ENCODE results near the gene AUNIP.
A peak's percentile ranks its signal among the peaks of the same experiment; 100 is the strongest.

The AUNIP gene

DNA sequence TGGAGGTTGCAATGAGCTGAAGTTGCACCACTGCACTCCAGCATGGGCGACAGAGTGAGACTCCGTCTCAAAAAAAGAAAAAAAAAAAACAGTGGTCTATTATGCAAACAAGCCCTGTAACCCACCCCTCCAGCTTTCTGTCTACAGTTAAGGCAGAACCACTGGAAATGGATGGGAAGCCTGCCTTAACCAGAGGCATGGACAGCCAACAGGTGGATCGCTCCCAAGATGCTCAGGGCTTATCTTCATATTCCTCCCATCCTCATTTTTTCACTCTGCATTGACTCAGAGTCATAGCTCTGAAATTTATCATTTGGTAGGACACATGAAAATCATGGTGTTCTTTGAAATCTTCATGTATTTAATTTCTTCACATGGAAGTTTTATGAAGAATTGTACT, 30.8 kb downstream of the AUNIP start:
- no peak for DNase-seq (ENCODE audit: low spot score)

DNA sequence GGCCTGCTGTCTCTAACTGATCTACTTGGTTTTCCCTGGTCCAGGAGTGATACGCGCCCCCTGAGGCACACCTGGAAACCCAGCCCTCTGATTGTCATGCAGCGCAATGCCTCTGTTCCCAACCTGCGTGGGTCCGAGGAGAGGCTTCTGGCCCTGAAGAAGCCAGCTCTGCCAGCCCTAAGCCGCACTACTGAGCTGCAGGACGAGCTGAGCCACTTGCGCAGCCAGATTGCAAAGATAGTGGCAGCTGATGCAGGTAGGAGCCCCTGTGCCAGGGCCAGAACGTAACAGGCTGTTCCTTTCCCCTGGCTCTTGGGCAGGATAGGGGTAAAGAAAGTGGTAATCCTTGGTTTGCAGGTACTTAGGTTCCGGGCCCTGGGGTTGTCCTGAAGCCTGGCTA, 32.7 kb downstream of the AUNIP start:
- no peak for DNase-seq (ENCODE audit: low spot score)

DNA sequence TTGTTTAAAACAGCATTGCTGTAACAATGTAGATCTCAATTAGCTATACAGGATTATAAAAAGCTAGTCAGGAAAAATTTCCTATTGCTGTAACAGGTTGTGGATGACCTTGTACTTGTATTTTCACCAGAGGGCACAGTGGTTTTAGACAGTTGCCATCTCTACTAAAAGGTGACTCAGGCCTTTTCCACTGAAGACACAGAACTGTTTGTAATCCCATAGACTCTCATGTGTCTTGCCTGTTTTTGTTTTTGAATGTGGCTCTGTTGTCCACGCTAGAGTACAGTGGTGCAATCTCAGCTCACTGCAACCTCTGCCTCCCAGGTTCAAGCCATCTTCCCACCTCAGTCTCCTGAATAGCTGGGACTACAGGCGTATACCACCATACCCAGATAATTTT, 33.7 kb downstream of the AUNIP start:
- DNase-seq (ENCODE audit: low spot score) = peak; percentile 70

DNA sequence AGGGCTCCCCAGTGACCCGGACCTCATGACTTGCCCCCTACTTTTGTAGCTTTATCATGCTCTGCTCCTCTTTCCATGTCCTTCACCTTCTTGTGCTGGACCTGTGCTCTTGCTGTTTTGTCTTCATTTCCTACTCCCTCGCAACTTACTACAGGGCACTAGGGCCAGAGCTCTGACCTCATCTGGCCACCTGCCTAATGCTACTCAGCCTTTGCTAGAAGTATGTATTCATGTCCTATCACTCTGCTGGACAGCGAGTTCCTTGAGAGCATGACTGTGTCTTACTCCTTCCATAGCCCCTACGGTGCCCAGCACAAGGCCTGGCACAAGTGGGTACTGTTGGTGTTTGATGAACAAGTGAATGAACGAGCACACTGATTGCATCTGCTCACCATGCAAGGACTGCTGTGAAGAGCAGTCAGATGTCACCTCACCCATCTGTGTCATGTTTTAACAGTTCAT, 37.6 kb downstream of the AUNIP start:
- DNase-seq (ENCODE audit: low spot score) = no peak

DNA sequence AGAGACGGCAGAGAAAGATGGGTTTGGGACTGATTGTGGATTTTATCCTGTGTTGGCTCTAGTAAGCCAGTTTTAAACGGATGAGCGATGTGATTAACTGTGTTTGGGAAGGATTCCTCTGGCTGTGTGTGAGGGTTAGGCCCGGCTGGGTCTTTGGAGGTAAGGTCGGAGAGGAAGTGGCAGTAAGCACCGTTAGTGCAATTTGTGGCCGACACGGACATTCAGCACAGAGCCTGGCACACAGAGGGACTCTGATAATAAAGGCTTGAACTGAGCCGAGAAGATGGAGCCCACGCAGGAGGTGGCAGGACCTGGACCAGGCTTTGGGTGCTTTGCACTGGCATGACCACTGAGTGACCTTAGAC, 38.2 kb downstream of the AUNIP start:
- DNase-seq (ENCODE audit: low spot score) = no peak

DNA sequence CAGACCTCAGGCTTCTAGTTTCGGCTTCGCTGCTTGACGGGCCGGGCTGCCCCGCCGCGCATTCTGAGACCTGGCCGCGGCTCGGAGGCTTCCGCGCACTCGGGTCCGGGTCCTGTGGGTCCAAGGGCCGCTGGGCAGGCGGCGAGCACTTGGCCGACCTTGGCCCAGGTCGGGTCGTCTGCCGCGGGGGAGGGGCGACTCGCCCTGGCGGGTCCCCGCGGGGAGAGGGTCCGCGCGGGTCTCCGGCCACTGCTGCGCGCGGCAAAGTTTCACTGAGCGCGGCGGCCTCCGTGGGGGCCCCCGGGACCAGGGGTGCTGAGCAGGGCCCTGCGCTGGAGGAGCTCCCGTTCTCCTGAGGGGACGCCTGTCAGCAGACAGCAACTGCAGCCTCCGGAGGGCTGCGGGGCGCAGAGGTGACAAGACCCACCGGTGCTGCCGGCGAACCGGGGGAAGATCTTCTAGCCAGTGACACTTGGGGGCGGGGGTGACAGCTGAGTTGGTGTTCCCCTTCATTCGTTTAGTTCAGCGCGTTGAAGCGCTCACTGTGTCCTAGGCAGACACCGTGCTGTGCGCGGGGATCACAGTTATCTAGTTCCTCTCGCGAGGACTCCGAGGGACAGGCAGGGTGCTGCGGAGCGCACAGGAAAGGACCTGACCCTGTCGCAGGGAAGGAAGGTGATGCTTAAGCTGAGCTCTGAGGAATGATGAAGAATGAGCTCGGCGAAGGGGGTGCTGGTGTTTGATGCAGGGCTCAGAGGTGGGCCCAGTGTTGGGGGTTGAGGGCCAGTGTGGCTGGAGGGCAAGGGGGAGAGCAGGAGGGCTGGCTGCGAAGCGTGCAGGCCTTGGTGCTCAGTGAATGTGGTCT, 38.8 kb downstream of the AUNIP start:
- DNase-seq (ENCODE audit: low spot score) = no peak

DNA sequence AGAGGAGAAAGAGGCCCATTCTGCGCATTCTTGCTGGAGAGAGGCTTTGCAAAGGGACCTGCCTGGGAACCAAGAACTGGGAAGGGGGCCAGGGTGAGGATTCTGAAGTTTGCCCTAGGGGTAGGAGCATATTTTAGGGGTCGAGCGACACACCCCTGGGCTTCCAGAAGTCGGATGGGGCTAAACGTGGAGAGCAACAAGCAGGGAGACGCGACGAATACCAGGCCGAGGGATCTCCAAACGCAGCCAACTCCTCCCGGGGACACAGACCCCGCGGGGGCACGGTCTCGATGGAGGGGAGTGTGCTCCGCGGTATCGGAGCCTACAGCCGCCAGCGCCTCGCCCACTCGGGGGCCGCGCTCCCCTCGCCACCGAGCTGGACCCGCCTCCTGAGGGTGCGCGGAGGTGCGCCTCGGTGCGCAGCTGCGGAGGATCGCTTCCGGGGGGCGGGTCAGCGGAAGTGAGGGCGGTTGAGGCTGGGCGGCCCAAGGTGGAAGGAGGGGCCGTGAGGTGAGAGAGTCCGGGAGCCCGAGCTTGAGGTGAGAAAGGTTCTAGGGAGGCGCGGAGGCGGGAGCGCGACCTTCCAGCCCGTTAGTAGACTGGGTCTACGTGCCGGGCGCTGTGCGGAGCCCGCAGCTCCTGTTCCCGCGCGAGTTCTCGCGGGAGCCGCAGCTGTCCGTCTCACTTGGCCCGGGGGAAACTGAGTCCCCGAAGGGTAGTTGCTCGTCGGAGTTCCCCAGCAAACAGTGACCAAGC, 39.6 kb downstream of the AUNIP start, which contains the start of gene MTFR1L:
TSS of gene MTFR1L (plus strand) at position 464 of the 756 bp plus-strand sequence. CDS start 3,151 bp downstream, outside the sequence.
- DNase-seq (ENCODE audit: low spot score) = peak; percentile 74

DNA sequence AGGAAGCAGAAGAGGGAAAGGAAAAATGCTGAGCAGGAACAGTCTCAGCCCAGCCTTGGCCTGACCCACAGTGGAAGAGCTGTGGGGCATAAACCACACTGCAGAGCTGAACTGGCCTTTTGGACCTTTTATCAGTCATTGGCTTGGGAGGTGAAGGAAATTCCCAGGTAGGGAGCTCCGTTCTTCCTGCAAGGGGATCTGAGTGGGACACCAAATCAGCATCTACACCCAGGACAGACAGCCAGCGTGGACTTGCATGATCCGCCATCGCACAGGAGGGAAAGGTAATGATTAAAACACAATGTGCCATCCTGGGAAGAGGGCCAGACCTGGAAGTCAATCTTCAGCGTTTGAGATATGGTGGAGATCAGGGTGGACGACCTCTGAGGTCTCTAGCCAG, 40.7 kb downstream of the AUNIP start:
- DNase-seq (ENCODE audit: low spot score) = no peak

DNA sequence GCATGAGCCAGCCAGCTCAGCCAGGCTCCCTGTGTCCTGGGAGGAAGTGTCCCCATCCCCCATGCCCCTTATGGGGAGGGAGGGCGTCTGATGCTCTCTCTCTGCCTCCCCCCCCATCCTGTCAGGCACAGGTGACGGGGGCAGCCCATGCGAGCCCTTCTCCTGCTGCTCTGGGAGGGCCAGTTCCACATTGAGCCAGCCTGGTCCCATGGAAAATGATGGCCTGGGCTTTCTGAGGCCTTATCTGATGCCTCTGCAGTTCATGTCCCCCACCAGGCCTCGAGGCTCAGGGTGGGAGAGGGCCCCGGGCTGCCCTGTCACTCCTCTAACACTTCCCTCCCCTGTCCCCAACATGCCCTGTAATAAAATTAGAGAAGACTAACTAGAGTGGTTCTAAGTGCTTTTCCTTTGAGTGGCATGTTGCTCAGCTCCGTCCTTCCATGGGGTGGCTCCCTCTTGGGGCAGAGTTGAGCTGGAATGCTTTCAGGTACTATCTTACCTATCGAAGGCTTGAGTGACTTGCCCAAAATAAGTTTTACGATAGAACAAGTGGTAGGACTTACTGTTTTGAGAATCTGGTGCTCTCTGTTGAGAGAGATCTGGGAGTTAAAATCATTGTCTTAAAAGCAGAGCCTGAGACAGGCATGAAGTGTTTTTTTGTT, 41.3 kb downstream of the AUNIP start:
- DNase-seq (ENCODE audit: low spot score) = no peak

DNA sequence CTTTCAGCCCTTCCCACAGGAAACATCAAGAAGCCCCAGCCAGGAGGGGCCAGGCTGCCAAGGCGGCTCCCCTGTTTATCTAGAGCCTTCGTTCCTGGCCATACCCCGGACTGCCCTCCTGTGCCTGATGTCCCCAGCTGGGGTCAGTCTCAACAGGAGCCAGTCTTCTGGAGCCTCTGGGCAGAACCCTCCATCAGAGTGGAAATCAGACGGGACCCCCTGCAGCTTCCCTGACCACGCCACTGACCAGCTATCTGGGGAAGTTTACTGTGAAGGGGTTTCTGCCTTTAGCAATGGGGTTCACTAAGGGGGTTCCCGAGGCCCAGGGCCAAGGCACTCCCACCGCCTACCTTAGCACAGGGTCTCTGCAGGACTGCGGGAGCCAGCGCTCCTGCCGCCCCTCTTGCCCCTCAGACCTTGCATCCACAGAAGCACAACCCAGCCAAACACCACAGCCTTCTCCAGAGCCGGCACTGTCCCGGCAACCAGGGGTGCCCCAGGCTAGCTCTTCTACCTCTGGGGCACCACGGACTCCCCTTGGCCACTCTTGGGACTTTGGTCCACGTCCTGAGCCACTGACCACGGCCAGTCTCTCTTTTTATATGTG, 43.0 kb downstream of the AUNIP start:
- DNase-seq (ENCODE audit: low spot score) = no peak

DNA sequence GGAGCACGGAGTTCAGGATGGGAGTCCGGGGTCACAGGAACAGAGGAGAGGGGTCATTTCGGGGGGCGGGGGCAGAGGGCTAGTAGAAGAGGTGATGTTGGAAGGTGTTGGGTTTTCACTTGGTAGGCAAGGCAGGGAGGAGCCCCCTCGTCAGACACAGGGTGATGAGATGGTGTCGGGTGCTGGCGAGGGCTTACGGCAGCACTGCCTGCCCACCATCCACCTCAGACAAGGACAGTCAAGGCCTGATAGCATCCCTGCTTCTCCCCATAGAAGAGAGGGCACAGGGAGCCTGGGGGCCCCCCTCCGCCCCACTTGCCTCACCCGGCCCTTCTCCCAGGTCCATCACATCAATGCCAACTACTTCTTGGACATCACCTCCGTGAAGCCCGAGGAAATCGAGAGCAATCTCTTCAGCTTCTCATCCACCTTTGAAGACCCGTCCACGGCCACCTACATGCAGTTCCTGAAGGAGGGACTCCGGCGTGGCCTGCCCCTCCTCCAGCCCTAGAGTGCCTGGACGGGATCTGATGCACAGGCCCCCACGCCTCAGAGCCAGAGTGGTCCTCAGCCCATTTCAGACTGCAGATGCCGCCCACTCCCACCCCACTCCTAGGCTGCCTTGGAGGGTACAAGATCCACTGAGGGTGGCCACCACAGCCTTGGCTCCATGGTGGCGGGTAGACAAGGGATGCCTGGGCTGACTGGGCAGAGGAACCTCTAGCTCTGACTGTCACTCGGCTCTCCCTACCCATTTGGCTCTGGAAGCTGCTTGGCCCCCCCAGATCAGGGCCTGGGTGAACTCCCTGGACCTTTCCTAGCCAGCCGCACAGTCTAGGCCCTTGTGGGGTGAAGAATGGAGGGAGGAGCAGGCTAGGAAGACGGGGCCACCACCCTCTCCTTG, 43.8 kb downstream of the AUNIP start:
- no peak for DNase-seq (ENCODE audit: low spot score)

DNA sequence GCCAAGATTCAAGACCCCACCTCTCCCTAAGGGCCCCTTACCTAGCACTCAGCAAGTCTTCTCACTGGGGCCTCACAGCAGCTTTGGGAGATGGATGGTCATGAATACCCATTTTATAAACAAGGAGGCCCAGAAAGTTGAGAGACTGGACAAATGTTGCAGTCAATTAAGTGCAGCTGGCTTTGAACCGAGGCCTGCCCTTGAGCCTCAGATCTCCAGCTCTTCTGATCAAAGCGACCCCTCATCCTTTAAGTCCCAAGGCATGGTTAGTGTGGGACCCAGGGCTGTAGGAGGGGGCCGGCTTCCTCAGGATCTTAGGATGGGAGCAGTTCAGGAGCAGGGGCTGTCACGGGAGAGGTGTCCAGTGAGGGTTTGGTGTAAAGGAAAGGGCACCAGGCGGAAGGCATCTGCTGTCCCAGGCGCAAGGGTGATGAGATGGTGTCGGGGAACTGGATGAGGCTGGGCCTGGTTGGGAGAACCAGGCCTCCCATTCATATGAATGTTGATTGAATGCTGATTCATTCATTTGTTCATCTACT, 44.6 kb downstream of the AUNIP start:
- no peak for DNase-seq (ENCODE audit: low spot score)

DNA sequence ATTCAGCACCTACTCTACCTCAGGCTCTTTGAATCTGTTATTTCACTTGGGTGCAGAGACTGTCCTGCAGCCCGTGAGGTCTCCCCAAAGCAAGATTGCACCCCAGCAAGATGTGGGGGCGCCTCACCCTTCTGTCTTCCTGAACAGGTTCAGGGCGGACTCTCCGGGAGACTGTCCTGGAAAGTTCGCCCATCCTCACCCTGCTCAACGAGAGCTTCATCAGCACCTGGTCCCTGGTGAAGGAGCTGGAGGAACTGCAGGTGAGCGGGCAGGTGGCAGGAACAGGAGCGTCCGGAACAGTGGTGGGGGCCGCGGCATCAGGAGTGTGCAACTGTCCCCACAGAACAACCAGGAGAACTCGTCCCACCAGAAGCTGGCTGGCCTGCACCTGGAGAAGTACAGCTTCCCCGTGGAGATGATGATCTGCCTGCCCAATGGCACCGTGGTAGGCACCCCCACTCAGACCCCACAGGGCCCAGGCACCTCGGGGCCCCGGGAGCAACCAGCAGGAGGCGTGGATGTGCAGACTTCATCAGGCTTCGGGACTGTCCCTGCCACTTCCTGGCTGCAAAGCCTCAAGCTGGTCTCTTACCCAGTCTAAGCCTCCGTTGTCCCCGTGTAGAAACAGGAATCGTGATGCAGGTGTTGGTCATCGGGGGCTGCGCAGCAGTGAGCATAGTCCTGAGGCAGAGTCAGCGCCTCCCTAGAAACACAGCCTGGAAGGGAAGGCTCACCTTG, 45.4 kb downstream of the AUNIP start:
- DNase-seq (ENCODE audit: low spot score) = no peak

DNA sequence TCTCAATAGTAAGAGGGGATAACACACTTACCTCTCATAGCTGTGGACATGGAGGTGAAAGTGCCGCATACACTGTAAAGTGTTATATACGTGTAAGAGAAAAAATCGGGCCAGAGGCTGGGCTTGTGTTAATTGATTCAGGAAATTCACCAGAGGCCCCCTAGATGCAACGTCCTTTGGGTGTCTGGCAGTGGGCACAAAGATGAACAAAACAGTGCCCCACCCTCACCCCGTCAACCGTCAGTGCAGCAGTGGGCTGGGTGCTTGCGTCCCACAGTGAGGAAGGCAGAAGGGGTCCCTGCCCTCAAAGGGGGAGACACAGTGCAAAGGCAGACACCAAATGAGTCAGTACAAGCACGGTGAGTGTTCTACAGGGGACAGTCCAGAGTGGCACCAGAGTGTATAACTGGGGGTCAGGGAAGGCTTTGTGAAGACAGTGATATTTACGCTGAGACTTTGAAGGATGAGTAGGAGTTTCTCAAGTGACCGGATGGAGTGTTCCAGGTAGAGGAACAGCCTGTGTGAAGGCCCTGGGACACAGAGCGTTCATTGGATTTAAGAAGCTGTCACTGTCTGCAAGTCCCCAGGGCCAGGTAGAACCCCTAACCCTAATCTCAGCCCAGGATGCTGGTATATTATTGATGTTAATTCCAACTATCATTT, 46.1 kb downstream of the AUNIP start:
- DNase-seq (ENCODE audit: low spot score) = no peak

DNA sequence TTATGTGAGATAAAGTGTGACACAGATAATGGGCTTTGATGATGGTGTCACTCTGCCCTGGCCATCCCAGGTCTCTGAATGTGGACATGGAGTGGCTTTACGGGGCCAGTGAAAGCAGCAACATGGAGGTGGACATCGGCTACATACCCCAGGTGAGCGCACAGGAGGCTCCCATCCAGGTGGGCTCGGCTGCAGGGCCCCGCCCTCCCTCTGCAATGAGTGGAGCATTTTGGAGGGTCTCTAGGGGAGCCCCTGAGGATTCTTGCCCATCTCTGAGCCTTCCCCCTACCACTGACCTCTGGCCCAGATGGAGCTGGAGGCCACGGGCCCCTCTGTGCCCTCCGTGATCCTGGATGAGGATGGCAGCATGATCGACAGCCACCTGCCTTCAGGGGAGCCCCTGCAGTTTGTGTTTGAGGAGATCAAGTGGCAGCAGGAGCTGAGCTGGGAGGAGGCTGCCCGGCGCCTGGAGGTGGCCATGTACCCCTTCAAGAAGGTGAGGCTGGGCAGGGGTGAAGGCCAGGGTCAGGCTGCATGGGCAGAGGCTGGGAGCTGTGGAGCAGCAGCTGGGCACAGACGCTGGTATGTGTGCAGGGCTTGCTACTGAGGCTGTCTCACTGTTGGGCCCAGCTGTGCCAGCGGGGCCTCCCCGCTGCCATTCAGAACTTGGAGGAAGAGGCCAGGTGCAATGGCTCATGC, 47.7 kb downstream of the AUNIP start:
- no peak for DNase-seq (ENCODE audit: low spot score)

DNA sequence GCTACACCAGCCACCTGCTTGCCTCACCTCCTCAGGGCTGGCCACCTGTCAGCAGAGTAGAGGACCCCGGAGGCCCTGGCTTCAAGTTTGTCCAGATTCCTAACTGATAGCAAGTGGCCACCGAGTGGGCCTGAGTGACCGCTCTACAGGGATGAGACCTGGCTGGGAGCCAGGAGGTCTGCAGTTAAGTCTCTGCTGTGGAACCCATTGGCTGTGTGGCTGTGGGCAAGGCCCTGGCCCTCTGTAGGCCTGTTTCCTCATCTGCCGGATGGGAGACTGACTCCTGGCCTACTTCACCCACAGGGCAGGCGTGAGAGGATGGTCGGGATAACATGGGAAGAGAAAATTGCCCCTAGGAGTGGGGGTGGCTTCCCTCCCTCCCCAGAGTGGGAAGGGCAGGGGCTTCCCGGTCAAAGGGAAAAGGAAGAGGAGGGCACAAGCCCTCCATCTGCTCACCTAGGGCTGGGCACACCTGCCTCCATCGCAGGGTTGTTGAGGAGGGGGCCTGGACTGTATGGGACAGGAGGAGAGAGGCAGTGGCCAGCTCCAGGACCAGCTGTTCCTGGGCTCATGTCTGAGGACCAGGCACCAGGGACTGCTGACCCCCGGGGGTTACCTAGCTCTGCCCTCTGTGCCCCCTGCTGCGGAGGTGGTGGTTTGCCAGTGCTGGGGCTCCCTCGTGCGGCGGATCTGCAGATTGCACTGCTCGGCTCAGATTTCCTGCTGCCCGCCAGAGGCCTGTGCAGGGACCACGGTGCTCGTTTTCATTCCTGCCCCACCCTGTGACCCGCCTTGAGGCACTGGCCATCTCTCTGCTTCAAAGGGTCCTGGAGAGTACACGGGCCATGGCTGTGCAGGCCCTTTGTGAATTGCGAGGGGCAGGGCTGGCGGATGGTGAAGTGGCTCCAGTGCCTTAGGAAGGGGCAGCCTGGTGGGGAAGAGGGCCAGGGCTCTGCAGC, 48.6 kb downstream of the AUNIP start:
- no peak for DNase-seq (ENCODE audit: low spot score)

DNA sequence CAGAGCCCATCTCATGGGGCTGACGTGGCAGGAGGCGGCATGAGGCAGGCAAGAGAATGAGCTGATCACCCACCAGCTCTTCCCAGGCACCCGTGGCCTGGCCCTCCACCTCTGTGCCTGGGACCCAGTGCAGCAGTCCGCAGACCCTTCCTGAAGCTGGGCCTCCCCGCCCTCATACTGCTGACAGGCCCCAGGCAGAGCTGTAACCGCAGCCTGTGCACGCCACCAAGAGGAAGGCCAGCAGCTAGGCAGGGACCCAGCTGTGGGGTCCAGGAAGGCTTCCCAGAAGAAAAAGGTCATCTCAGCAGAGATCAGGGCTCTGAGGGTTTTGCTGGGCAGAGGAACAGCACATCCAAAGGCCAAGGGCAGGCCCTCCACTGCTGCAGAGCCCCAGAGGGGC, 49.3 kb downstream of the AUNIP start:
- DNase-seq (ENCODE audit: low spot score) = no peak

Data from pons (tissue), 1 donor.